Measurements from ENCODE around the gene SRBD1. TPM values are rescaled to one million over a fixed set of nuclear protein-coding genes. Genes with fewer than 3 reads are reported as not detected.

Gene SRBD1
- total and polyA plus RNA-seq, 2 experiments from 2014 or later, result 27.4 to 46.3 TPM

DNA sequence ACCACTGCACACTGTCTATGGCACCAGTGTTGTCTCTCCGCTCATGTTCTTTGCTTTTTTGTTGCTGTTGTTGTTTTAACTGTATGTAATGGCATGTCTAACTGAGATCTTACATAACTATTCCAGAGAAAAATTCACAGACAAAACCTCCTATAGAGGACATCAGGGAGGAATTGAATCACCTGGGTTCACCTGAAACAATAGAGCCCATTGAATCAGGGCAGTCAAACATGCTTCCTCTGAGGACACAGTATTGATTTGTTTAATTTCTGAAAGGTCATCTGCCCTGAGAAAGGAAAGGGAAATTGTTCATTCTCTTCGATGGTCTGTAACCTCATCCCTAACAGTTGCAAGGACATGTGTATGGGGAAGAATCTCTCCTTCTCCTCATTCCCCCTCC lies 237.5 kb downstream of the SRBD1 start (continued):
- TF ChIP-seq, protein P1, sequence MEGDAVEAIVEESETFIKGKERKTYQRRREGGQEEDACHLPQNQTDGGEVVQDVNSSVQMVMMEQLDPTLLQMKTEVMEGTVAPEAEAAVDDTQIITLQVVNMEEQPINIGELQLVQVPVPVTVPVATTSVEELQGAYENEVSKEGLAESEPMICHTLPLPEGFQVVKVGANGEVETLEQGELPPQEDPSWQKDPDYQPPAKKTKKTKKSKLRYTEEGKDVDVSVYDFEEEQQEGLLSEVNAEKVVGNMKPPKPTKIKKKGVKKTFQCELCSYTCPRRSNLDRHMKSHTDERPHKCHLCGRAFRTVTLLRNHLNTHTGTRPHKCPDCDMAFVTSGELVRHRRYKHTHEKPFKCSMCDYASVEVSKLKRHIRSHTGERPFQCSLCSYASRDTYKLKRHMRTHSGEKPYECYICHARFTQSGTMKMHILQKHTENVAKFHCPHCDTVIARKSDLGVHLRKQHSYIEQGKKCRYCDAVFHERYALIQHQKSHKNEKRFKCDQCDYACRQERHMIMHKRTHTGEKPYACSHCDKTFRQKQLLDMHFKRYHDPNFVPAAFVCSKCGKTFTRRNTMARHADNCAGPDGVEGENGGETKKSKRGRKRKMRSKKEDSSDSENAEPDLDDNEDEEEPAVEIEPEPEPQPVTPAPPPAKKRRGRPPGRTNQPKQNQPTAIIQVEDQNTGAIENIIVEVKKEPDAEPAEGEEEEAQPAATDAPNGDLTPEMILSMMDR (conservative IDR thresholded peaks at IDR 0.05; ENCODE audit: low read depth in 2 of 2), result no peak
- TF ChIP-seq EZH2phosphoT487 (IDR thresholded peaks at IDR 0.05; ENCODE audit: unreplicated experiment) (no peak), CREB1 (CRISPR knock-in tag; IDR thresholded peaks at IDR 0.05; ENCODE audit: low read depth) (no peak), ZNF331 (CRISPR knock-in tag; IDR thresholded peaks at IDR 0.05; ENCODE audit: low read depth) (no peak), EZH2 (IDR thresholded peaks at IDR 0.05; ENCODE audit: low read depth, unreplicated experiment) (no peak), POLR2AphosphoS5 (IDR thresholded peaks at IDR 0.05; ENCODE audit: low read depth) (no peak)
- TF ChIP-seq, protein P2, sequence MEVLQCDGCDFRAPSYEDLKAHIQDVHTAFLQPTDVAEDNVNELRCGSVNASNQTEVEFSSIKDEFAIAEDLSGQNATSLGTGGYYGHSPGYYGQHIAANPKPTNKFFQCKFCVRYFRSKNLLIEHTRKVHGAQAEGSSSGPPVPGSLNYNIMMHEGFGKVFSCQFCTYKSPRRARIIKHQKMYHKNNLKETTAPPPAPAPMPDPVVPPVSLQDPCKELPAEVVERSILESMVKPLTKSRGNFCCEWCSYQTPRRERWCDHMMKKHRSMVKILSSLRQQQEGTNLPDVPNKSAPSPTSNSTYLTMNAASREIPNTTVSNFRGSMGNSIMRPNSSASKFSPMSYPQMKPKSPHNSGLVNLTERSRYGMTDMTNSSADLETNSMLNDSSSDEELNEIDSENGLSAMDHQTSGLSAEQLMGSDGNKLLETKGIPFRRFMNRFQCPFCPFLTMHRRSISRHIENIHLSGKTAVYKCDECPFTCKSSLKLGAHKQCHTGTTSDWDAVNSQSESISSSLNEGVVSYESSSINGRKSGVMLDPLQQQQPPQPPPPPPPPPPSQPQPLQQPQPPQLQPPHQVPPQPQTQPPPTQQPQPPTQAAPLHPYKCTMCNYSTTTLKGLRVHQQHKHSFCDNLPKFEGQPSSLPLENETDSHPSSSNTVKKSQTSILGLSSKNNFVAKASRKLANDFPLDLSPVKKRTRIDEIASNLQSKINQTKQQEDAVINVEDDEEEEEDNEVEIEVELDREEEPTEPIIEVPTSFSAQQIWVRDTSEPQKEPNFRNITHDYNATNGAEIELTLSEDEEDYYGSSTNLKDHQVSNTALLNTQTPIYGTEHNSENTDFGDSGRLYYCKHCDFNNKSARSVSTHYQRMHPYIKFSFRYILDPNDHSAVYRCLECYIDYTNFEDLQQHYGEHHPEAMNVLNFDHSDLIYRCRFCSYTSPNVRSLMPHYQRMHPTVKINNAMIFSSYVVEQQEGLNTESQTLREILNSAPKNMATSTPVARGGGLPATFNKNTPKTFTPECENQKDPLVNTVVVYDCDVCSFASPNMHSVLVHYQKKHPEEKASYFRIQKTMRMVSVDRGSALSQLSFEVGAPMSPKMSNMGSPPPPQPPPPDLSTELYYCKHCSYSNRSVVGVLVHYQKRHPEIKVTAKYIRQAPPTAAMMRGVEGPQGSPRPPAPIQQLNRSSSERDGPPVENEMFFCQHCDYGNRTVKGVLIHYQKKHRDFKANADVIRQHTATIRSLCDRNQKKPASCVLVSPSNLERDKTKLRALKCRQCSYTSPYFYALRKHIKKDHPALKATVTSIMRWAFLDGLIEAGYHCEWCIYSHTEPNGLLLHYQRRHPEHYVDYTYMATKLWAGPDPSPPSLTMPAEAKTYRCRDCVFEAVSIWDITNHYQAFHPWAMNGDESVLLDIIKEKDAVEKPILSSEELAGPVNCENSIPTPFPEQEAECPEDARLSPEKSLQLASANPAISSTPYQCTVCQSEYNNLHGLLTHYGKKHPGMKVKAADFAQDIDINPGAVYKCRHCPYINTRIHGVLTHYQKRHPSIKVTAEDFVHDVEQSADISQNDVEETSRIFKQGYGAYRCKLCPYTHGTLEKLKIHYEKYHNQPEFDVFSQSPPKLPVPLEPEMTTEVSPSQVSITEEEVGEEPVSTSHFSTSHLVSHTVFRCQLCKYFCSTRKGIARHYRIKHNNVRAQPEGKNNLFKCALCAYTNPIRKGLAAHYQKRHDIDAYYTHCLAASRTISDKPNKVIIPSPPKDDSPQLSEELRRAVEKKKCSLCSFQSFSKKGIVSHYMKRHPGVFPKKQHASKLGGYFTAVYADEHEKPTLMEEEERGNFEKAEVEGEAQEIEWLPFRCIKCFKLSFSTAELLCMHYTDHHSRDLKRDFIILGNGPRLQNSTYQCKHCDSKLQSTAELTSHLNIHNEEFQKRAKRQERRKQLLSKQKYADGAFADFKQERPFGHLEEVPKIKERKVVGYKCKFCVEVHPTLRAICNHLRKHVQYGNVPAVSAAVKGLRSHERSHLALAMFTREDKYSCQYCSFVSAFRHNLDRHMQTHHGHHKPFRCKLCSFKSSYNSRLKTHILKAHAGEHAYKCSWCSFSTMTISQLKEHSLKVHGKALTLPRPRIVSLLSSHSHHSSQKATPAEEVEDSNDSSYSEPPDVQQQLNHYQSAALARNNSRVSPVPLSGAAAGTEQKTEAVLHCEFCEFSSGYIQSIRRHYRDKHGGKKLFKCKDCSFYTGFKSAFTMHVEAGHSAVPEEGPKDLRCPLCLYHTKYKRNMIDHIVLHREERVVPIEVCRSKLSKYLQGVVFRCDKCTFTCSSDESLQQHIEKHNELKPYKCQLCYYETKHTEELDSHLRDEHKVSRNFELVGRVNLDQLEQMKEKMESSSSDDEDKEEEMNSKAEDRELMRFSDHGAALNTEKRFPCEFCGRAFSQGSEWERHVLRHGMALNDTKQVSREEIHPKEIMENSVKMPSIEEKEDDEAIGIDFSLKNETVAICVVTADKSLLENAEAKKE (CRISPR knock-in tag; IDR thresholded peaks at IDR 0.05), result no peak

DNA sequence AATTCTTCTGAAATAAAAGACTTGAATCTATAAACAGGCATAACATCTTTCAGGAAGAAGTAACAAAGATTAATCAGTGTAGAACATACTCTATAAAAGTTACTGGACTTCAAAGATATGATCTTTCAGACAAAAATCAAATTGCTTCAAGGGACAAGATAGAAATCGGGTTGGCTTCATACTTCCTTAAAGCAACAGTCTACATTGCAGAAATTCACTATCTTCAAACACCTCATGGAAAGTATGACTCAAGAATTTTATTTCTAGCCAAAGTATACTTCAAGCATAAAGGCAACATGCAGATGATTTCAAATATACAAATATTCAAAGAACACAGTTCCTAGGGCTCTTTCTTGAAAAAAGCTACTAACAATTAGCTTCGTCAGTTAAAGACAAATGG lies 240.7 kb downstream of the SRBD1 start:
- TF ChIP-seq, protein P2 (CRISPR knock-in tag; IDR thresholded peaks at IDR 0.05), result no peak
- TF ChIP-seq POLR2AphosphoS5 (IDR thresholded peaks at IDR 0.05; ENCODE audit: low read depth), result no peak
- TF ChIP-seq CREB1 (CRISPR knock-in tag; IDR thresholded peaks at IDR 0.05; ENCODE audit: low read depth), result no peak

More for the DNA sequence above, 240.7 kb downstream of the SRBD1 start:
- Histone ChIP-seq H3K27me3 (ENCODE audit: insufficient read depth) (no peaks in the 10 kb centered on the region), H3K4me3 (no peak overlapping the region), H3K9me2 (ENCODE audit: insufficient read depth) (no peaks in the 10 kb centered on the region), H3K4me2 (no peak overlapping the region), H3F3A (replicated peaks; ENCODE audit: low read depth) (no peaks in the 10 kb centered on the region), H2AFZ (no peak overlapping the region), H3K27ac (ENCODE audit: low read depth) (no peak overlapping the region), H3K36me3 (ENCODE audit: insufficient read depth) (no peaks in the 10 kb centered on the region), H3K79me2 (replicated peaks; ENCODE audit: insufficient read depth) (no peaks in the 10 kb centered on the region), H4K20me1 (replicated peaks; ENCODE audit: insufficient read depth) (no peaks in the 10 kb centered on the region), H3K4me1 (ENCODE audit: insufficient read depth) (no peaks in the 10 kb centered on the region; the same call in 1 of the 2 replicates)
- peaks cover 2% of the 10 kb centered on the region; the same call in 1 of the 3 replicates for H3K4me1 Mint-ChIP-seq
- H3K27me3 Mint-ChIP-seq (ENCODE audit: insufficient read depth, low read depth, poor library complexity), result no peaks in the 10 kb centered on the region
- no peak overlapping the region for H3K27ac Mint-ChIP-seq
- no peak overlapping the region for H3K4me3 Mint-ChIP-seq
- H3K9me3 Mint-ChIP-seq, result no peaks in the 10 kb centered on the region
- H3K36me3 Mint-ChIP-seq (ENCODE audit: low read depth), result no peaks in the 10 kb centered on the region
- ATAC-seq (no peak), DNase-seq (ENCODE audit: low spot score) (no peak)
